ENCODE results near the gene RABL3. TPM values are rescaled to one million over a fixed set of nuclear protein-coding genes. Genes with fewer than 3 reads are reported as not detected.
"Not testable (repeated sequence)": the region's sequence is repeated elsewhere in the genome, so short reads cannot be mapped to it uniquely, and the experiment has no call there.

The RABL3 gene
- total RNA-seq, 1 experiment from 2014 or later = 3.8 TPM

DNA sequence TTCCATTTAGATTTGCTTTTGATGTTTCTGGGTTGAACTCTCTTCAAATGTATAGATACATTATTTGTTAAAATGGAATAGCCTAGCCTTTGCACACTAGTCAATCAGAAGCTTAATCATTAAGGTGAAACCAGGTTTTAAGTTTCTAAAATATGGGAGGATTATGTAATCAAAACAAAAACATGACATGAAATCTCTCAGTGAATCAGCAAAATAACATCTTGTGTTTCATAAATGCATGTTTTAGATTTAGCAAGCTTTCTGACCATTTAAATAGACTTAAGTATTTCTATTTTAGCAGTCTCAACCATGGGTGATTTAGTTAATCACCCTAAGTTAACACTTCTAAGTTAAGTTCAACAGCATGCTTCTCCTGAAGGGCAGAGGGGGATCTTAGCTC is 11.5 kb upstream of the RABL3 start:
- in situ Hi-C loops (cut with HindIII; ENCODE audit: low pct_unique_long_range_greater_than_20kb, low sequenced_read_pairs) = no loop called here
- DNase-seq (ENCODE audit: low read depth) = no peak

DNA sequence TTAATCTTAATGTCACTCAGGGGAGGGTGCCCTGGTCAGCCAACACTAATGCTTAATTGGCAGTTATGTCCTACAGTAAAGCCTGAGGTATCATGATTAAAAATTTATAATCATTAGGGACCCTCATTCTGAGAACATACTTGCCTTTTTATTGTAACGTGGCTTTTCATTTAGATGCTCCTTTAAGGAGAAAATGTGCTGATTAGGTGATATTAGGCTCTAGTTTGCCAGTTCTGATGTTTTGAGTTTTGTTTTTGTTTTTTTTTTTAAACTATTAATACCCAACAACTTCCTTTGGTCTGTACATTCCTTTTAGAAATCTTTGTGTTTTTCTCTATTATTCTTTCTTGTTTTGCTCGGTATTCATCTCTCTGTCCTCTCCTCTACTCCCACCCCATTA is 10.5 kb upstream of the RABL3 start:
- DNase-seq (ENCODE audit: low read depth) = no peak
- in situ Hi-C loops (cut with HindIII; ENCODE audit: low pct_unique_long_range_greater_than_20kb, low sequenced_read_pairs) = no loop called here

DNA sequence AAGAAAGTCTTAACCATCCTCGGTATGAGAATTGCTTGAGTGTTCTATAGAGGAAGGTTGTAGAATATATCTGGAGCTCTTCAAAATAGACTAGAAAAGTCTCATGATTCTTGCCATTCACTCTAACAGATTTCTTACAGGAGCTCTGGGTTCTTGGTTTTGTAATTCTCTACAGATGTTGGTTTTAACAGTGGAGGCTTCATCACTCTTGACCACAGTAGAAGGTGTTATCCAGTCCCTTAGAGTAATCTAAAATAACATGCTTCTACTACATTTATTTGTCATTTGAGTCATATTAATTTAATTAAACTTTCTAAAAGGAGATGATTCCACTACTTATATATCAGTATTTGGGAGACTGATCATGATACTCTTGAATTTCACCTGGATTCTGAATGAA is 9.9 kb upstream of the RABL3 start:
- DNase-seq (ENCODE audit: low read depth) = no peak
- in situ Hi-C loops (cut with HindIII; ENCODE audit: low pct_unique_long_range_greater_than_20kb, low sequenced_read_pairs) = no loop called here

DNA sequence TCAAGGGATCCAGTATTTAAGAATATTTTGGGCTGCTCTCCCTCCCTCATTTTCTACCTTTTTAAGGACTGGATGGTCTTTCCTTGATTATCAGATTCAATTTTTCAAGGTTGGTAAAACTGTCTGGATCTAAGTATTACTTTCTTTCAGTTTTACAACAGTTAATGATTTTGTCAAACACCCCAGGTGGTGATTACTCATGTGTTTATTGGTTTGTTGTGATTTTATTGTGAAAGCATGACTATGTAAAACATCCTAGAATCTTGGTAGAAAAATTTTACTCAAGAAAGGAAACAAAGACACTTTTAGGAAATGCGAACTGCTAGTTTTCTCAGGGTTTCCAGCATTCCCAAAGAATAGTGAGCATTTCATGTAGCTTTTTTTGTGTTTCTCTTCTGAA is 7.5 kb upstream of the RABL3 start:
- in situ Hi-C loops (cut with HindIII; ENCODE audit: low pct_unique_long_range_greater_than_20kb, low sequenced_read_pairs) = no loop called here
- no peak for DNase-seq (ENCODE audit: low read depth)

DNA sequence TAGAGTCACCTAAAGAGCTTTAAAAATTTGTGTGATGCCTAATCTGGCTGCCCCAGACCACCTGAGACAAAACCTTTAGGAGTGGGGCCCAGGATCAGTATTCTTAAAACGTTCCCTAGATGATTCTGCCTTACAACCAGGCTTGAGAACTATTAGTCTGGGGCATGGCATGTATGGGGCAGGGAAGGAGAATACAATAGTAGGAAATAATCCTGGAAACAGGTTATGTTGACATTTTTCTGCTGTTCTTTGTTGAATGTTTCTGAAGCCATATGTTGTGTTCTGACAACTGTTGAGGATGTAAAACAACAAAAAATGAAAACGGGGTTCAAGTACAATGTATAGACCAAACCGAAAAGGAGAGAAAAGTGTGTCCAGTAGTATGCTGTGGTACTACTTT is 3.1 kb upstream of the RABL3 start:
- no peak for DNase-seq (ENCODE audit: low read depth)
- in situ Hi-C loops (cut with HindIII; ENCODE audit: low pct_unique_long_range_greater_than_20kb, low sequenced_read_pairs) = no loop called here

DNA sequence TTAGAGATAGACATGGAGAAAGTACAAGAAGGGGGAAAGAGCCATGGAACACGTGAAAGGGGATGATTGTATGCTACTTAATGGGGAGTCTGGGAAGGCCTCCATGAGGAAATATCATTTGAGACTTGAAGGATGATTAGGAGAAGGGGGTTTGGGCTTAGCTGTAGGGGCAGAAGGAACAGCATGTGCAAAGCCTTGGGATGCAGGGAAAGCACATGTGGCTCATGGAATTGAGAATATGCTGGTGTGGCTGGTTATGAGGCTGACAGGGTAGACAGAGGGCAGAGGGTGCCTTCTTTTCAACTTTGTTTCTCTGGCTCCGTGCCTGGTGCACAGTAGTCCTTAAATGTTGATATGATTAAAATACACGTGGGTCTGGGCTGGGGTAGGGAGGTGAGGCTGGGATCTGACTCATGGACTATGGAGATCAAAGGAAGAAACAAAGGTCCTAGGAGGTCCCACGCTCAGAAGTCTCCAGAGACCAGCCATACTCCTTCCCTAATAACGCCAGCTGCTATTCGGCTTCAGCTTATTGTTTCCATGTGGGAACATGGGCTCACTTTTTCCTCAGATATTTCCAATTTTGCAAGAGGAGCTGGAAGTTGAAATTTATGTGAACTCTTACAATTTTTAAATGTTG is 1.4 kb upstream of the RABL3 start:
- DNase-seq (ENCODE audit: low read depth) = no peak
- in situ Hi-C loops (cut with HindIII; ENCODE audit: low pct_unique_long_range_greater_than_20kb, low sequenced_read_pairs) = no loop called here

DNA sequence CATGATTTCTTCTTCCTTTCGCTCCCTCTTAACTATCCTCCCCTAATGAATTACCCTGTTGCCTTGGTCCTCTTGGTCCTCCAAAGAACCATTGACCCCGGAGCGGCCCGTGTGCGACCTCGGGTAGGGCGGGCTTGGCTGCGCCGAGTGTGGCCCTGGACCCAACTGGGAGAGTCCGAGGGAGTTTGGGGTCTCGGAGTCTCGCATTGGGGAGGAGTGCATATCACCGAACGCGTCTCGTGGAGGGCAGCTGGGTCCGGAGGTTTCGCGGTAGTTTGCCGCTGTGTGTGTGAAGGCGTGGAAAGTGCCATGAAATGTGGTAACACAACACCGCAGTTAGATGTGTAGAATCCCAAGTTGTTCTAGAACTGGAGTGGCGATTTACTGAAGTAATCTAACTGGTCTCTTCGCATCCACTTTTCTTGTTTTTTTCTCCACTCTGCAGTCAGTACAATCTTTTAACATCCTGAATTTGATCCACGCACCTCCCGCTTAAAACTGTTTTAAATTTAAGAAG is 591 bp upstream of the RABL3 start:
- in situ Hi-C loops (cut with HindIII; ENCODE audit: low pct_unique_long_range_greater_than_20kb, low sequenced_read_pairs) = no loop called here
- no peak for DNase-seq (ENCODE audit: low read depth)

DNA sequence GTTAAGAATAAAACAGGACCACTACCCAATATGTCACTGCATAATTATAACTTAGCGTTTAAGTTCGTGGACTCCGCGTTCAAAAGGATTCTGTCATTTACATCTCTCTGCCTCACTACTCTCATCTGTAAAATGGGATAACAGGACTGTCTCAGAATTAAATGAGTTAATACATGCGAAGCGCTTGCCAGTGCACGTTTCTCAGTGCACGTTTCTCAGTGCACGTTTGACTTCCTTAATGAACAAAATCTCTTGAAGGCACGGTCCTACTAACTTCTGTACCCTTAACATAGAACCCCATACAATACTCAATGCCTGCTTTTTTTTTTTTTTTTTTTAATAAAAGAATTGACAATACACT is 499 bp downstream of the RABL3 start:
- in situ Hi-C loops (cut with HindIII; ENCODE audit: low pct_unique_long_range_greater_than_20kb, low sequenced_read_pairs) = no loop called here
- no peak for DNase-seq (ENCODE audit: low read depth)

DNA sequence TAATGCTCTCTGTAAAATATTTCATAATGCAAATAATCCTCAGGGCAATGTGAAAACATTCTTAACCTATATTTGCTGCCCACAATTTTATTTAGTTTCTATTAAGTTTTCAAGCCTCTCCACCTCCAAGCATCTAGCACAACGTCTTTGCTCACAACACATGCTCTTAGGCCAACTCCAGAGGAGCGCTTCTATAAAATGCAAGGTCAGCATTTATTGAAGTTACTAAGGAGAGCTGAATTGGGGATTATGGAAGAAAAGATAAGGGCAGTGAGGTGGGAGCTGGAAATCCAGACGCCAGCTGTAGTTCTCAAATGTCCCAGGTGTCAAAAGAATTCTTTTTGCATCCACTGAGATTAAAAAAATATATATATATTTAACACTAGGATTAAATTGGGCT is 996 bp downstream of the RABL3 start:
- in situ Hi-C loops (cut with HindIII; ENCODE audit: low pct_unique_long_range_greater_than_20kb, low sequenced_read_pairs) = no loop called here
- no peak for DNase-seq (ENCODE audit: low read depth)

DNA sequence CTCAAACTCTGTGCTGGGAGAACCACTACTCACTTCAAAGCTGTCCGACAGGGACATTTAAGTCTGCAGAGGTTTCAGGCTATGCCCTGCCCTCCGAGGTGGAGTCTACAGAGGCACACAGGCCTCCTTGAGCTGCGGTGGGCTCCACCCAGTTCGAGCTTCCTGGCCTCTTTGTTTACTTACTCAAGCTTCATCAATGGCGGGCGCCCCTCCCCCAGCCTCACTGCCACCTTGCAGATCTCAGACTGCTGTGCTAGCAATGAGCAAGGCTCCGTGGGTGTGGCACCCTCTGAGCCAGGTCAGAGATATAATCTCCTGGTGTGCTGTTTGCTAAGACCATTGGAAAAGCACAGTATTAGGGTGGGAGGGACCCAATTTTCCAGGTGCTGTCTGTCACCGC is 4.3 kb downstream of the RABL3 start:
- in situ Hi-C loops (cut with HindIII; ENCODE audit: low pct_unique_long_range_greater_than_20kb, low sequenced_read_pairs); DNase-seq (ENCODE audit: low read depth): not testable (repeated sequence)

DNA sequence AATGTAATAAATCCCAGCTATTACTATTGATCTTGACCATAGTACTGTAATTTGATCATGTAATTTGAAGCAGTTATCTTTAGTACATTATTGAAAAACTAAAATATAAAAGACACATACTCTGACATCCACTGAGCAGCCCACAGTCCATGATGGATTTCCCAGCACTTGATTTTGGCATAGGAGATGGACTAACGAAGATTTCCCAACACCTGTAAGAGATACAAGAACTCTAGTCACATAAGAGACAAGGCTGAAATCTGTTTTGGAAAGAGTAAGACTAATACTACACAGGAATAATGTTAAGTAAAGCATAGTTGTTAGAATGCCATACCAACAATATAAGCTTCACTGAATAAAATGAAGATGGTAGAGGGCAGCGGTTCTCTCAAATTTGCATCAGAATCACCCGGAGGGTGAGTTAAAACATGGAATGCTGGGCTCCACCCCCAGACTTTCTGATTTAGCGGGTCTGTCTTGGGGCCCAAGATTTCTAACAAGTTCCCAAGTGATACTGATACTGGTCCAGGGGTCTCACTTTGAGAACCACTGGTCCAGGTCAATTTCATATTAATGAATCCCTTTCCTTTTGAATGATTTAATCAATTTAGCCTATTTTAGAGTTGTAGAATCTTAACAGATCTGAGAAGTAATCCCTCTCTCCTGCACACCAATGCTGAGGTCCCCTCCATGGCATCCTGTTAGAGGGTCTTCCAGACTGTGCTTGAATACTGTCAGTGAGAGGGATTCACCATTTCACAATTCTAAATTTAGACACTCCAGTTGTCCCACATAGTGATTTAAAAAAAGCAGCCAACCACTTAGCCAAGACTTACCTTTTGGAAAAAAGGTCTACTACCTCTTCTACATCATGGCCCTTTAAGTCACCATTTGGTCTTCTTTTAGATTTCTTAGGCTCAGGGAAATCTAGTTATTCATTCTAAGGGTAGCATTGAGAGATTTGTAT is 11.5 kb downstream of the RABL3 start:
- in situ Hi-C loops (cut with HindIII; ENCODE audit: low pct_unique_long_range_greater_than_20kb, low sequenced_read_pairs) = no loop called here
- no peak for DNase-seq (ENCODE audit: low read depth)

DNA sequence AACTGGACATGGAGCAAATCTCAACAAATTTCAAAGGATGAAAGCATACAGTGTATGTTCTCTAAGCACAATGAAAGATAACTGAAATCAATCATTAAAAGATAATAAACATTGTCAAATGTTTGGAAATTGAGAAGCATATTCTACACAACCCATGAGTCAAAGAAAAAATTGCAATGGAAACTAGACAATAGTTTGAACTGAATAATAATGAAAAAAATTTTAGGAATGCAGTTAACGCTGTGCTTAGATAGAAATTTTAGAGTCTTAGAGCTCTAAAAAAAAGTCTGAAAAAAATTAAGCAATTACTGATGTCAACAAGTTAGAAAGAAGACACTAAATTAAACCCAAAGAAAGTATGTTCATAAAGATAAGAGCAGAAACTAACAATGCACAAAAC is 15.5 kb downstream of the RABL3 start:
- no peak for DNase-seq (ENCODE audit: low read depth)
- in situ Hi-C loops (cut with HindIII; ENCODE audit: low pct_unique_long_range_greater_than_20kb, low sequenced_read_pairs) = no loop called here

DNA sequence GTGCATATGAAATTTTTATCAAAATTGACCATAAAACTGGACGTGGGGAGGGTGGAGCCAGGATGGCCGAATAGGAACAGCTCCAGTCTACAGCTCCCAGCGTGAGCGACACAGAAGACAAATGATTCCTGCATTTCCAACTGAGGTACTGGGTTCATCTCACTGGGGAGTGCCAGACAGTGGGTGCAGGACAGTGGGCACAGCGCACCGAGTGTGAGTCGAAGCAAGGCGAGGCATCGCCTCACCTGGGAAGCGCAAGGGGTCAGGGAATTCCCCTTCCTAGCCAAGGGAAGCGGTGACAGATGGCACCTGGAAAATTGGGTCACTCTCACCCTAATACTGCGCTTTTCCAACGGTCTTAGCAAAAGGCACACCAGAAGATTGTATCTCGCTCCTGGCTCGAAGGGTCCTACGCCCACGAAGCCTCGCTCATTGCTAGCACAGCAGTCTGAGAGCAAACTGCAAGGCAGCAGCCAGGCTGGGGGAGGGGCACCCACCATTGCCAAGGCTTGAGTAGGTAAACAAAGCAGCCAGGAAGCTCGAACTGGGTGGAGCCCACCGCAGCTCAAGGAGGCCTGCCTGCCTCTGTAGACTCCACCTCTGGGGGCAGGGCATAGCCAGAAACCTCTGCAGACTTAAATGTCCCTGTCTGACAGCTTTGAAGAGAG is 23.0 kb downstream of the RABL3 start:
- in situ Hi-C loops (cut with HindIII; ENCODE audit: low pct_unique_long_range_greater_than_20kb, low sequenced_read_pairs) = not testable (repeated sequence)
- DNase-seq (ENCODE audit: low read depth) = peak; percentile 36

DNA sequence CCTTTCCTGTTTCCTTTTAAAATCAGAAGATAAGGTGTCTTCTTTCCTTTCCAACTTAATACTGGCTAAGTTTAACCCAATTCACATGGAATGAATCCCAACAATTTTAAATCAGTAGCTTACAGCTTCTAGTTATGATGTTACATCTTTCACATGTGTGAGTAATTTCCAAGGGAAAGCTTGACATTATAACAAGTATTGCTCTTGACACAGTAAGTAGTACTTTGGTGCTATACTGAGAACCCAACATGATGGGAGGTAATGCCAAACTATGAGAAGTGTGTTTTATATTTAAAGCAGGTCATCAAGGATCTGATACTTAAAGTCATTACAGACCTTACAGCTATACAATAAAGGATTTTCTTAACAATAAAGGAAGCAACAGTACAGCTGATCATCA is 29.1 kb downstream of the RABL3 start:
- in situ Hi-C loops (cut with HindIII; ENCODE audit: low pct_unique_long_range_greater_than_20kb, low sequenced_read_pairs) = no loop called here
- DNase-seq (ENCODE audit: low read depth) = no peak

DNA sequence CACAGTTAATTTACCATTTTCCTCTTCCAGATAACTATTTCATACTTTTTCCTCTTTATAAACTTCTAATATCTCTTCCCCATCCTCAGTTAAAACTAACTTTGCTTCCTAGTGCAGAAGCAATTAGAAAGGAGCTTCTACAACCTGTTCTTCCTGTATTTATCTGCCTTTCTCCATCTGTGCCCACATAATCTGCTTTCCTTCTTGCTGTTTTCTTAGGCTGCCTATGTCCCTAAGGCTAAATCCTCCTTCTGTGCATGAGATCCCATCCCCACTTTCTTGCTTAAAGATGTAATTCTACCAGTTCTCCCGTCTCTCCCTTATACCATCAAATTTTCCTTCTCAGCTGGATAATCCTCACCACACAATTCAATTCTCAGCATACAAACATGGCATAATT is 31.9 kb downstream of the RABL3 start:
- in situ Hi-C loops (cut with HindIII; ENCODE audit: low pct_unique_long_range_greater_than_20kb, low sequenced_read_pairs) = no loop called here
- no peak for DNase-seq (ENCODE audit: low read depth)

DNA sequence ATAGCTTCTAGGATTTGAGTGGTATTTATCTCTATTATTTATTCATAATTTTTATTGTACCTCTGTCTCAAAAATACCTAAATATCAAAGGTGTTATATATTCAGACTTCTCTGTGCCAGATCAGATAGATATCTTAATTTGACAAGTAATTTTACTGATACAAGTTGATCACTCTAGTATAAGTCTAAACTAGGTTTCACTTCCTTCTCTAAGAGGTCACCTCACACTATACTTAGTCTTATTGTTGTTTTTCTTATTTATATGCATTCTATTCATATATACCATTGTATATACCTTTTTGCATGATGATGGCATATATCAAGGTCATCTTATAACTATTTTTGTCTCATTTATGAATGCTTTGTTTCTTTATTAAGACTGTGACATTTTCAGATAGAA is 33.9 kb downstream of the RABL3 start:
- no peak for DNase-seq (ENCODE audit: low read depth)
- in situ Hi-C loops (cut with HindIII; ENCODE audit: low pct_unique_long_range_greater_than_20kb, low sequenced_read_pairs) = no loop called here

DNA sequence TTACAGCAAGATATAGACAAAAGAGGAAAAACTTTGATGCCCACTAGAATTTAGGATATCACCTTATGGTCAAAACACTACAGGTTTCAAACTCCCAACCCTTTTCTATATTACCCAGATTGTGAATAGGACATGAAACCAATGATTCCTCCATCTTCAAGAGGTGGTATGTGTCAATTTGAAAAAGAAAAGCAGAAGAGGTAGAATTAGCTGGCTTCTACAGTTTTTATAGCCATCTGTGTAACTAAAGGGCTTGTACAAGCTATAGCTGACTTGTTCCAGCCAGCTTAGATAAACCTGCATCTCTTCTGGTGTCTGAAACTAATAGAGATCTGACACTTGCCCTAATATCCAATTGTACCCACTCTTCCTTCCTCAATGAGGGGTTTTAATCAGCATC is 35.4 kb downstream of the RABL3 start:
- in situ Hi-C loops (cut with HindIII; ENCODE audit: low pct_unique_long_range_greater_than_20kb, low sequenced_read_pairs) = no loop called here
- no peak for DNase-seq (ENCODE audit: low read depth)

DNA sequence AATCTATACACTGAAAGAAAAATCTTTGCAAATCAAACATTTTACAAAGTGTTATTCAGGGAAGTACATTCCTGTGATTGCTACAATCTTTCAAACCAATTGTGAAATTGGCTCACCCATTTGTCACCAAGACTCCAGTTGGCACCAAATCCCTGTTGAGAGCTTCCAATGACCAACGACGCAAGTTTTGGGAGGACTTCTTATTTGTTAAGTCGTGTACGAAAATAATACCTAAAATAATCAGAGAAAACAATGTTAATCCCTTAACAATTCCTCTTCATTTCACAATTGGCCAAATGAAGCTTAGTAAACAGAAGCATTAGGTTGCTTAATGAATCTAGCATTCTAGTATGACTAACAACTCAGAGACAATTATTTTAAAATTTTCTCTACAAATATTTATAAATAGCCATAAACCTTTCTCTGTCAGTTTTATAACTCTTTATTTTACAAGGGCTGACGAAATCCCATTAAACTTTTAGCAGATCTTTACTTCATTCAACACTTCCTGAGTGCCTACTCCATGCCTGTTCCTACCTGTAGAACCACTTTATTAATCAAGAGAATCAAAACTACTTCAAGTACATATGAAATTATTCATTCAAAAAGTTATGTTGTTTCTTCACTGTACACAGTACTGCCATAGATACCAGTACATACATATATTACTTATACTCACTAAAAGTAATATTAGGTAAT is 36.3 kb downstream of the RABL3 start:
- DNase-seq (ENCODE audit: low read depth) = no peak
- in situ Hi-C loops (cut with HindIII; ENCODE audit: low pct_unique_long_range_greater_than_20kb, low sequenced_read_pairs) = no loop called here

DNA sequence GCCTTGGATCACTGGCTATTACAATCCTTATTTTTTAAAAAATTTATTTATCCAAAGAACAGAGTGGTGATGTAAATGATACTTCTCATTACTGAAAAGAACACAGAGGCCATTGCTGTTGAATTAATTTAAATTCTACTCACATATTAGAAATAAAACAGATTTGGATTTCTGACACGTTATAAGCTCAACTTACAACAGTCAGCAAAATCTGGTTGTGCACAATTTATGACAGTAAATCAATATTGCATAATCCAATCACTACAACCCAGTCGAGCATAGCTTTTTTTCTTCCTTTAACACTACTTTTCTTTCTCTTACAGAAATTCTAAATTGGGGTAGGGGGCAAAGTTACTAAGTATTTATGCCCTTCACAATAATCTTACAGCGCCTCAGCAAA is 43.0 kb downstream of the RABL3 start:
- no peak for DNase-seq (ENCODE audit: low read depth)
- in situ Hi-C loops (cut with HindIII; ENCODE audit: low pct_unique_long_range_greater_than_20kb, low sequenced_read_pairs) = no loop called here

All from Caki2 (cell line).